AG10803 (cell line): ENCODE data around the gene TRAF3IP1.

Experiments
- DNase-seq: peaks from one replicate; pipeline ENCODE4 v3.0.0; 2010; ENCODE audit warnings: low read depth
- H3K4me3 ChIP-seq: 2 replicates; pipeline ENCODE4 v1.5.1; 2011; ENCODE audit warnings: mild to moderate bottlenecking, low read length, control low read depth
- TF ChIP-seq, protein P1 (sequence below): conservative IDR thresholded peaks from 2 replicates; pipeline ENCODE4 v1.5.1; 2011; ENCODE audit warnings: mild to moderate bottlenecking, low read length, control low read depth, inconsistent platforms

The TRAF3IP1 gene

DNA sequence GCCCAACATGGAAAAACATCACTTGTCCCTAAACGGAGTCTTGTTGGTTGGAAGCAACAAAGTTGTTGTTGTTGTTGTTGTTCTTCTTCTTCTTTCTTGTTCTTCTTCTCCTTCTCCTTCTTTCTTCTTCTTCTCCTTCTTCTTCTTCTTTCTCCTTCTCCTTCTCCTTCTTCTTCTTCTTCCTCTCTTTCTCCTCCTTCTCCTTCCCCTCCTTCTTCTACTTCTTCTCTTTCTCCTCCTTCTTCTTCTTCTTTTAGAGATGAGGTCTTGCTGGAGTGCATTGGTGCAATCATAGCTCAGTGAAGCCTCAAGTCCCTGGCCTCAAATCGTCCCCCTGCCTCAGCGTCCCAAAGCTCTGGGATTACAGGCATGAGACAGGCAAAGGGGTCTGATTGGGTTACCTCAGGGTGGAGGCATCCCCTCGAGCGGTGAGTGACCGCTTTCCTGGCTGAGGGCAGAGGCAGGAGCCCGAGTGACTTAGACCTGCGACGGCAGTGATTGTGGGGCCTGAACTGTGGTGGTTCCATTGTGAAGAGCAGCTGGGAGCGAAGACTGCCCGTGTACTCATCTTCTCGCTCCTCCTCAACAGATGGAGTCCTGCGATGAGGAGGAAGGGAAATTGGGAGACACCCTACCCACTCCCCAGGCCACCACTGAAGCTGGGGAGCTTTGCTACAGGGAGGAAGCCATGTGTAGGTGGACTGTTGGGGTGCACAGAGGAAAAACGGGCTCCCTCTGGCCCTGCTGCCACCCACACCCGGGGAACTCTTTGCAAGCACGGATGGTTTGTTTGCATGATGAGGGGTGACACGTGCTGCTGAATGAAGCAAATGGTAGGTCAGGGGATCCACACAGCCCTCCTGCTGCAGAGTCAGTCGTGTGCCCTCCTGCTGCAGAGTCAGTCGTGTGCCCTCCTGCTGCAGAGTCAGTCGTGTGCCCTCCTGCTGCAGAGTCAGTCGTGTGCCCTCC, 24.9 kb upstream of the TRAF3IP1 start:
- no peak for DNase-seq
- TF ChIP-seq, protein P1, sequence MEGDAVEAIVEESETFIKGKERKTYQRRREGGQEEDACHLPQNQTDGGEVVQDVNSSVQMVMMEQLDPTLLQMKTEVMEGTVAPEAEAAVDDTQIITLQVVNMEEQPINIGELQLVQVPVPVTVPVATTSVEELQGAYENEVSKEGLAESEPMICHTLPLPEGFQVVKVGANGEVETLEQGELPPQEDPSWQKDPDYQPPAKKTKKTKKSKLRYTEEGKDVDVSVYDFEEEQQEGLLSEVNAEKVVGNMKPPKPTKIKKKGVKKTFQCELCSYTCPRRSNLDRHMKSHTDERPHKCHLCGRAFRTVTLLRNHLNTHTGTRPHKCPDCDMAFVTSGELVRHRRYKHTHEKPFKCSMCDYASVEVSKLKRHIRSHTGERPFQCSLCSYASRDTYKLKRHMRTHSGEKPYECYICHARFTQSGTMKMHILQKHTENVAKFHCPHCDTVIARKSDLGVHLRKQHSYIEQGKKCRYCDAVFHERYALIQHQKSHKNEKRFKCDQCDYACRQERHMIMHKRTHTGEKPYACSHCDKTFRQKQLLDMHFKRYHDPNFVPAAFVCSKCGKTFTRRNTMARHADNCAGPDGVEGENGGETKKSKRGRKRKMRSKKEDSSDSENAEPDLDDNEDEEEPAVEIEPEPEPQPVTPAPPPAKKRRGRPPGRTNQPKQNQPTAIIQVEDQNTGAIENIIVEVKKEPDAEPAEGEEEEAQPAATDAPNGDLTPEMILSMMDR: no peak
- H3K4me3 ChIP-seq: no peak overlapping the region

DNA sequence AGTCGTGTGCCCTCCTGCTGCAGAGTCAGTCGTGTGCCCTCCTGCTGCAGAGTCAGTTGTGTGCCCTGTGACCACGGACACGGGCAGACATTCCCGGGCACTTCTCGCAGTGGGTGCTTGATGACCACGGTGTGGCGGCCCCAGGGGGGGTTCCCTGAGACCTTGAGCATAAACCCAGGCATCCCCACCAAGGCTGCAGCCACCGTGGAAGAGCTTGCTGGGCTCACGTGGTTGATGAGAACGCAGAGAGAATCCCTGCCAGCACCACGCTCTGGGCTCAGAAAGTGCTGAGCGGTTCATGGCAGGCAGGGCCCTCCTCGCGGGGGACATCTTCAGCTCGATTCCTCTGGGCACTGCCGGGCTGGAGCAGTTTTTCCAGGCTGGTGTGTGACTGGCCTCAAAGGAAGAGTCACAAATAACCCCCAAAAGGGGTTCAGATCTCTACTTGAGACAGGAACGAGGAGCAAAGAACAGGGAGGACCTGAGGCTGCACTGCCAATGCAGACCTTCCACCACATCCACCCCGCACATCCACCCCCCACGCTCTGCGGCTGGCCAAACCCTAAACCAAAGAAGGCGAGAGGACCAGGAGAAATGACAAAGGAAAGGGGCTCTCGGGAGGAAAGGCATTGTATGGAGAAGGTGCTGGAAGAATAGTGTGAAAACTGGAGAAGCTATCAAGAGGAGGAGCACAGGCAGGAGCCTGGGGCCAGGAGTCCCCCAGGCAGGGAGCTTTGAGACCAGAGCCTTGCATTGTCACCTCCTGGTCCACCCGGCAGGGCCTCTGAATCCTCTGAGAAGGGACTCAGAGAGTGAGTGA, 23.5 kb upstream of the TRAF3IP1 start:
- no peak overlapping the region for H3K4me3 ChIP-seq
- DNase-seq: no peak
- TF ChIP-seq, protein P1: no peak

DNA sequence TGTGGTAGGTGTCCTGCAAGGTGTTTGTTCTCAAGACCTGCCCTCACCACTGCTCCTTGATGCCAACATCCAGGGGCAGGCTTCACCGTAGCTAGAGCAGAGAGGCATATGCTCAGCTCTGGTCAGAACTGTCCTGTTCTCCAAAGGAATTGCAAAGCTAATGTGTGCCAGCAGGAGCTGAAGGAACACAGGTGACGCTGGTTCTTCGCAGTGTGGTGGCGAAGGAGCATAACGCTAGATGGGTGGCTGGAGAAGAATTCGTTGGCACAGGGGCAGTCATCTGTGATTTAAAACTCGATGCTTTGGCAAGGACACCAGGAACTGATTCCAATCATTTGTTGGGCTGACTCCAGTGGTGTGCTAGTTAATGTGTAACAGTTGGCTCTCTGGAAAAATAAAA, 20.5 kb upstream of the TRAF3IP1 start:
- H3K4me3 ChIP-seq: no peak overlapping the region

DNA sequence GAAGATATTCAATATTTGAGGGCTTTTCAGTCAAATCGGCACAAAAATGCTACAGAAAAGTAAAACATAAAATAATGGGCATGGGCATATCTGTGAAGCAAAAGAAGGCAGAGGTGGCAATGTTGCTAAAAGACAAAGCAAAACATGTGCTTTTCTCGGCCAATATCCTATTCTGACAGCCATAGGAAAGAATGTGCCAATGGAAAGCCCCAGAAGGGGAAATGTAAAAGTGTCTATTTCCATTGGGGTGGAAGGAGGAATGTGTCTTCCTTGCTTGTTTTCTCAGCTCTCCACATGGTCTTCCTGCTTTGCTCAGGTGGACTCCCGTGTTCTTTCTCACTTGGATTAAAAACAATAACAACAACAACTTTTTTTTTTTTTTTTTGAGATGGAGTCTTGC, 18.2 kb upstream of the TRAF3IP1 start:
- no peak overlapping the region for H3K4me3 ChIP-seq
- DNase-seq: no peak
- TF ChIP-seq, protein P1: no peak

More for the DNA sequence above, 20.5 kb upstream of the TRAF3IP1 start:
- DNase-seq: peak; percentile 60
- TF ChIP-seq, protein P1: no peak

DNA sequence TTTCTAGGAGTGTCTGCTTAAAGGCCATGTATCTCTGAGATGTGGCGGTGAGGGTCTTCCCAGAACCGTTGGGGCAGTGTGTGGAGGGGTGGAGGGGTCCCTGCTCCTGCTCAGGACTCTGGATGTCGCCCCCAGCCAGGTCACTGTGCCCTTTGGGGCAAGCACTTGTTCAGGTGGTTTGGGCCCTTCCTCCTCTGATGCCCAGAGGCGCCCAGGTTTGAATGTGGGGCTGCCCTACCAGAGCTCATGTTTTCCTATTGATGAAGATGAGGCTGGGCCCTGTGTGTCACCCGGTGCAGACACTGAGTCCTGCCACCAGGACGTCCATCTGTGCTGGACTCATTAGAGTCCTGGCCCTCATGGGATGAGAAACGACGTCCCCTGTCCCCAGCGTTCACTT, 17.6 kb upstream of the TRAF3IP1 start:
- TF ChIP-seq, protein P1: no peak
- DNase-seq: no peak
- H3K4me3 ChIP-seq: no peak overlapping the region

DNA sequence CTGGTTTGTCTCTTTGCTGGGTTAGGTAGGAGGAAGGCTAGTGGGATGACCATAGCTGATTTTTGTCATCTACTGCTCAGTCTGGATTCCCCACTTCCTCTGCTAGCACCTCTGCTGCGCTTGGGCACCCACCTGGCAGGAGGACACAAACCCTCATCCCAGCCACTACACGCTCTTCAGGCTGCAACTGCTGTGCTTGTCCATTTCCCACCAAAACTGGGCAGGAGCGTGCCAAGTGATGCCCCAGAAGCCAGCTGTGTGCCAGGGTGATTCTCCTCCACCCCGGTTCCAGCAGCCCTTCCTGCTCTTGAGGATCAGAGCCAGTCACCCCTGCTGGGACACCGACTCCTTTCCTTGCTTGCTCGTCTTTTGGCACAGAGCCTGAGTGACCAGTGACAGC, 16.2 kb upstream of the TRAF3IP1 start:
- DNase-seq: no peak
- TF ChIP-seq, protein P1: no peak
- no peak overlapping the region for H3K4me3 ChIP-seq
